Natural killer cell (primary cell): ENCODE results near the gene ERF. TPM values are rescaled to one million over a fixed set of nuclear protein-coding genes. Genes with fewer than 3 reads are reported as not detected.
A peak's percentile ranks its signal among the peaks of the same experiment; 100 is the strongest.

Experiments
- ATAC-seq, 3 donors: fragments of 150-1000 bp in 2 of 3; fragments of 200-7000 bp in 1 of 3; cut with Tn5 transposase; 1 replicate in 1 of 3; 2 replicates in 2 of 3; pipeline ENCODE4 v1.10.0; 2021; ENCODE audit warnings: mild to moderate bottlenecking in 2 of 3, moderate library complexity in 2 of 3
- DNase-seq, 2 donors: peaks; one replicate each; pipeline versions ENCODE4 v3.0.0 to v3.0.0-alpha.2; 2013 to 2021; ENCODE audit warnings: mixed read lengths in 1 of 2
- H3K27ac ChIP-seq: one replicate; pipeline ENCODE4 v1.5.1; 2013; ENCODE audit warnings: mild to moderate bottlenecking, low read length
- H3K27me3 ChIP-seq: one replicate; pipeline ENCODE4 v1.6.1; 2013; ENCODE audit warnings: low read length; ENCODE audit not compliant: control insufficient read depth, insufficient read depth
- H3K36me3 ChIP-seq: one replicate; pipeline ENCODE4 v1.6.1; 2013; ENCODE audit warnings: low read length; ENCODE audit not compliant: control insufficient read depth, insufficient read depth
- H3K4me1 ChIP-seq: one replicate; pipeline ENCODE4 v1.6.1; 2013; ENCODE audit warnings: low read length; ENCODE audit not compliant: control insufficient read depth, insufficient read depth
- H3K4me3 ChIP-seq: one replicate; pipeline ENCODE4 v1.5.1; 2013; ENCODE audit warnings: low read length
- H3K9me3 ChIP-seq: one replicate; pipeline ENCODE4 v1.6.1; 2013; ENCODE audit warnings: low read length; ENCODE audit not compliant: control insufficient read depth, insufficient read depth
- H3K27ac Mint-ChIP-seq, 2 donors: one replicate each; pipeline ENCODE4 v1.8.0; 2022; ENCODE audit warnings: mild to moderate bottlenecking in 2 of 2, mixed read lengths in 2 of 2, moderate library complexity in 1 of 2
- H3K27me3 Mint-ChIP-seq, 2 donors: one replicate each; pipeline ENCODE4 v1.8.0; 2022; ENCODE audit warnings: low read depth in 2 of 2, mixed read lengths in 2 of 2
- H3K36me3 Mint-ChIP-seq: one replicate; pipeline ENCODE4 v1.8.0; 2022; ENCODE audit warnings: mixed read lengths
- H3K4me1 Mint-ChIP-seq, 2 donors: one replicate each; pipeline ENCODE4 v1.8.0; 2022; ENCODE audit warnings: mixed read lengths in 2 of 2
- H3K4me3 Mint-ChIP-seq: one replicate; pipeline ENCODE4 v1.8.0; 2022; ENCODE audit warnings: mild to moderate bottlenecking, moderate library complexity, mixed read lengths
- H3K9me3 Mint-ChIP-seq, 2 donors: one replicate each; pipeline ENCODE4 v1.8.0; 2022; ENCODE audit warnings: mixed read lengths in 2 of 2
- CTCF ChIP-seq: fragments of 200-600 bp; IDR thresholded peaks from one replicate; pipeline ENCODE4 v1.8.0; 2022; ENCODE audit warnings: antibody characterized with exemption
- WGBS: methylation state at CpG from one replicate; pipeline ENCODE4 v1.1.7; 2013; ENCODE audit warnings: missing lambda C conversion rate; ENCODE audit not compliant: insufficient coverage; 5-methylcytosine and 5-hydroxymethylcytosine counted together
- intact Hi-C: fragments of 100-400 bp; cut with micrococcal nuclease; formaldehyde crosslinking; loops from one replicate; pipeline ENCODE4 v1.14.2; 2022
- total RNA-seq, 4 donors: library from RNA; stranded (reverse); fragments of 120-200 nt in 1 of 4; gene quantifications; one replicate each; pipeline versions ENCODE4 v1.2.3 to v1.2.4, GENCODE V29; 2013 to 2022

ERF gene
- total RNA-seq, 3 donors from 2014 or later (not counting 1 experiment from before 2014, with no cell fraction given): 58.3 to 115 (median 75.6) TPM

GRCh38 chr19:42274065-42274682, 19.2 kb upstream of the ERF start:
- Histone ChIP-seq H3K27me3 (no peaks in the 10 kb centered on the region), H3K36me3 (peaks cover 32% of the 10 kb centered on the region), H3K27ac (no peak overlapping the region), H3K4me3 (no peak overlapping the region), H3K9me3 (no peaks in the 10 kb centered on the region), H3K4me1 (peaks cover 51% of the 10 kb centered on the region)
- intact Hi-C loops: no loop called here
- Mint-ChIP-seq H3K27ac (no peak overlapping the region), H3K9me3 (no peaks in the 10 kb centered on the region), H3K4me3 (no peak overlapping the region), H3K36me3 (no peaks in the 10 kb centered on the region), H3K4me1 (peaks cover 27 to 30% of the 10 kb centered on the region in 2 donors), H3K27me3 (no peaks in the 10 kb centered on the region)
- DNase-seq: peak in 1 of 2 donors; percentile 14
- no peak for TF ChIP-seq CTCF
- ATAC-seq: no peak
- WGBS: 97% methylated on average over 22 of the region's 22 CpGs

GRCh38 chr19:42273407-42274064, 18.6 kb upstream of the ERF start:
- Mint-ChIP-seq H3K4me3 (no peak overlapping the region), H3K36me3 (no peaks in the 10 kb centered on the region), H3K27ac (peak overlapping the region in 1 of 2 donors; percentile 48), H3K27me3 (no peaks in the 10 kb centered on the region), H3K4me1 (peaks cover 21 to 24% of the 10 kb centered on the region in 2 donors), H3K9me3 (no peaks in the 10 kb centered on the region)
- no peak for TF ChIP-seq CTCF
- Histone ChIP-seq H3K36me3 (peaks cover 32% of the 10 kb centered on the region), H3K27ac (no peak overlapping the region), H3K27me3 (no peaks in the 10 kb centered on the region), H3K4me1 (peaks cover 45% of the 10 kb centered on the region), H3K9me3 (no peaks in the 10 kb centered on the region), H3K4me3 (no peak overlapping the region)
- no peak for ATAC-seq
- no peak for DNase-seq
- intact Hi-C loops: no loop called here
- 97% methylated on average over 43 of the region's 43 CpGs for WGBS

GRCh38 chr19:42272989-42273406, 18.1 kb upstream of the ERF start:
- no peaks in the 10 kb centered on the region for H3K27me3 ChIP-seq
- Mint-ChIP-seq H3K36me3 (no peaks in the 10 kb centered on the region), H3K27ac (no peak overlapping the region), H3K9me3 (no peaks in the 10 kb centered on the region), H3K4me3 (no peak overlapping the region), H3K27me3 (no peaks in the 10 kb centered on the region), H3K4me1 (peaks cover 16 to 19% of the 10 kb centered on the region in 2 donors)
- no peak overlapping the region for H3K27ac ChIP-seq
- no peak for ATAC-seq
- peaks cover 41% of the 10 kb centered on the region for H3K4me1 ChIP-seq
- intact Hi-C loops: no loop called here
- no peak overlapping the region for H3K4me3 ChIP-seq
- peaks cover 32% of the 10 kb centered on the region for H3K36me3 ChIP-seq
- 98% methylated on average over 23 of the region's 23 CpGs for WGBS
- TF ChIP-seq CTCF: no peak
- no peaks in the 10 kb centered on the region for H3K9me3 ChIP-seq
- DNase-seq: no peak
